ENCODE measurements around the gene FAM83G.

- no peak for TF ChIP-seq POLR2A (IDR thresholded peaks at IDR 0.05)
- TF ChIP-seq, protein P1, sequence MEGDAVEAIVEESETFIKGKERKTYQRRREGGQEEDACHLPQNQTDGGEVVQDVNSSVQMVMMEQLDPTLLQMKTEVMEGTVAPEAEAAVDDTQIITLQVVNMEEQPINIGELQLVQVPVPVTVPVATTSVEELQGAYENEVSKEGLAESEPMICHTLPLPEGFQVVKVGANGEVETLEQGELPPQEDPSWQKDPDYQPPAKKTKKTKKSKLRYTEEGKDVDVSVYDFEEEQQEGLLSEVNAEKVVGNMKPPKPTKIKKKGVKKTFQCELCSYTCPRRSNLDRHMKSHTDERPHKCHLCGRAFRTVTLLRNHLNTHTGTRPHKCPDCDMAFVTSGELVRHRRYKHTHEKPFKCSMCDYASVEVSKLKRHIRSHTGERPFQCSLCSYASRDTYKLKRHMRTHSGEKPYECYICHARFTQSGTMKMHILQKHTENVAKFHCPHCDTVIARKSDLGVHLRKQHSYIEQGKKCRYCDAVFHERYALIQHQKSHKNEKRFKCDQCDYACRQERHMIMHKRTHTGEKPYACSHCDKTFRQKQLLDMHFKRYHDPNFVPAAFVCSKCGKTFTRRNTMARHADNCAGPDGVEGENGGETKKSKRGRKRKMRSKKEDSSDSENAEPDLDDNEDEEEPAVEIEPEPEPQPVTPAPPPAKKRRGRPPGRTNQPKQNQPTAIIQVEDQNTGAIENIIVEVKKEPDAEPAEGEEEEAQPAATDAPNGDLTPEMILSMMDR (IDR thresholded peaks at IDR 0.05) = no peak
- no peak for TF ChIP-seq POLR2AphosphoS5 (IDR thresholded peaks at IDR 0.05)
Observed at GRCh38 chr17:18951941-18952842, 52.4 kb downstream of the FAM83G start, which contains the start of gene SLC5A10.
